DMS153 treated with DMSO at 0.1 percent for 48 hours (cell line): Measurements from ENCODE around the gene MBTPS1.

Experiments
- DNase-seq: peaks from one replicate; lab custom pipeline; 2025; ENCODE audit not compliant: unreplicated experiment; lab: John Stamatoyannopoulos, UW

MBTPS1 gene

GRCh38 chr16:84116720-84117493, at the start of gene MBTPS1:
TSS of gene MBTPS1 (minus strand) at chr16:84116942. CDS start at chr16:84101783, 15,159 bp downstream.
- DNase-seq, result peak; percentile 94

- no peak for DNase-seq
Measured at GRCh38 chr16:84165746-84166145, 49.0 kb upstream of the MBTPS1 start.

- DNase-seq, result no peak
Measured at GRCh38 chr16:84161801-84162200, 45.1 kb upstream of the MBTPS1 start.

GRCh38 chr16:84161037-84161436, 44.3 kb upstream of the MBTPS1 start:
- DNase-seq, result no peak

GRCh38 chr16:84159800-84160199, 43.1 kb upstream of the MBTPS1 start:
- no peak for DNase-seq

- DNase-seq, result no peak
Measured at GRCh38 chr16:84159007-84159406, 42.3 kb upstream of the MBTPS1 start.

GRCh38 chr16:84156342-84156784, 39.6 kb upstream of the MBTPS1 start:
- no peak for DNase-seq

GRCh38 chr16:84155771-84156170, 39.0 kb upstream of the MBTPS1 start:
- DNase-seq, result no peak

- DNase-seq, result no peak
Measured at GRCh38 chr16:84155226-84155625, 38.5 kb upstream of the MBTPS1 start.

- DNase-seq, result no peak
Measured at GRCh38 chr16:84153660-84154214, 37.0 kb upstream of the MBTPS1 start.

- no peak for DNase-seq
Measured at GRCh38 chr16:84150926-84151325, 34.2 kb upstream of the MBTPS1 start.

GRCh38 chr16:84144859-84145639, 28.3 kb upstream of the MBTPS1 start, which contains the start of the genes DNAAF1 and HSDL1:
TSS of gene DNAAF1 (plus strand) at chr16:84145308. CDS start at chr16:84145441, 133 bp downstream.
TSS of gene HSDL1 (minus strand) at chr16:84145177. CDS start at chr16:84131321, 13,856 bp downstream.
- peak; percentile 50 for DNase-seq

- no peak for DNase-seq
Measured at GRCh38 chr16:84144209-84144858, 27.6 kb upstream of the MBTPS1 start.

GRCh38 chr16:84143784-84144199, 27.1 kb upstream of the MBTPS1 start:
- no peak for DNase-seq

GRCh38 chr16:84143081-84143480, 26.3 kb upstream of the MBTPS1 start:
- DNase-seq, result no peak

- DNase-seq, result no peak
Measured at GRCh38 chr16:84141143-84141670, 24.5 kb upstream of the MBTPS1 start.

- DNase-seq, result no peak
Measured at GRCh38 chr16:84139628-84140258, 23.0 kb upstream of the MBTPS1 start.

GRCh38 chr16:84138824-84139627, 22.3 kb upstream of the MBTPS1 start:
- DNase-seq, result peak; percentile 87

- no peak for DNase-seq
Measured at GRCh38 chr16:84138500-84138823, 21.7 kb upstream of the MBTPS1 start.
